ENCODE data around the gene SUPT3H. TPM values are rescaled to one million over a fixed set of nuclear protein-coding genes. Genes with fewer than 3 reads are reported as not detected.
"Not testable (repeated sequence)": the region's sequence is repeated elsewhere in the genome, so short reads cannot be mapped to it uniquely, and the experiment has no call there.

SUPT3H gene
- total and polyA plus RNA-seq, 4 experiments from 2014 or later, result 11.8 to 13.6 (median 12.6) TPM

DNA sequence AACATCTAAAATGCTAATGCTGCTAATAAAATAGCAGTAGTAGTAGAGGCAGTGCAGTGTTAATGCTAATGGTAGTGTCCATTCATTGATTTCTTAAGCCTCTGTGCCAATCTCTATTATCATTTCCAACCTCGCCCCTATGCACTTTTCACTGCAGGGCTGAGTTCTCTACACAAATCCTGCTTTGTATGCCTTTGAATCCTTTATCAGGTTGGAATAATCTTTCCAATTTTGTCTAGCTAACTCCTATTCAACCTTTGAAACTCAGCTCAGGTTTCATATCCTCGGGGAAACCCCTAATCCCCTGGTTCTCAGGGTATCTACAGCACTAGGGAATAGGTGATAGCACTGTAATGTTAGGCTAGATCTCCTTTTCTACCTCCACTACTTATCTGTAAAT, 333.6 kb downstream of the SUPT3H start:
- no peaks in the 10 kb centered on the region for H3K36me3 Mint-ChIP-seq
- no peak overlapping the region for H3K4me3 ChIP-seq (ENCODE audit: low read length in 2 of 2)
- H3K4me1 Mint-ChIP-seq, result peaks cover 6 to 15% (median 9%) of the 10 kb centered on the region in 4 donors
- CTCF ChIA-PET (ENCODE audit: partially characterized antibody), result no interaction called here
- H3K27ac ChIP-seq (ENCODE audit: low read depth, low read length), result no peak overlapping the region
- intact Hi-C loops (cut with micrococcal nuclease), result no loop called here
- peaks cover 1% of the 10 kb centered on the region for H3K4me1 ChIP-seq (ENCODE audit: insufficient read depth, low read length)
- H3K4me3 Mint-ChIP-seq, result no peak overlapping the region
- DNase-seq, result no peak
- H3K9me3 ChIP-seq (ENCODE audit: control insufficient read depth in 1 of 2, low read length in 2 of 2), result no peaks in the 10 kb centered on the region
- H3K27me3 ChIP-seq (ENCODE audit: insufficient read depth, low read length), result no peaks in the 10 kb centered on the region
- H3K36me3 ChIP-seq (ENCODE audit: insufficient read depth, low read length), result no peaks in the 10 kb centered on the region
- POLR2A ChIA-PET (ENCODE audit: partially characterized antibody), result interaction anchor here (0.6 kb wide), 1 partner anchor 368 kb away, joined by 4 read pairs; no protein-coding TSS in a partner anchor
- H3K27me3 Mint-ChIP-seq, result no peaks in the 10 kb centered on the region
- H3K27ac Mint-ChIP-seq, result no peak overlapping the region
- no peaks in the 10 kb centered on the region for H3K9me3 Mint-ChIP-seq

DNA sequence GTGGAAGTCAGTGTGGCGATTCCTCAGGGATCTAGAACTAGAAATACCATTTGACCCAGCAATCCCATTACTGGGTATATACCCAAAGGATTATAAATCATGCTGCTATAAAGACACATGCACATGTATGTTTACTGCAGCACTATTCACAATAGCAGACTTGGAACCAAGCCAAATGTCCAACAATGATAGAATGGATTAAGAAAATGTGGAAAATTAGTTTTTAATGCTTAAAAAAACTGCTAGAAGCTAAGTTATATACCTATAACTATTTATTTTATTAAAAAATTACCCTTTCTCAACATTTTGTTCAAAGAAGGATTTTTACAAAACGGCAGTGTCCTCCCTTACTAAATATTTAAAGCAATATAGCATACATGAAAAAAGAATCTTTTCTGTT, 335.1 kb downstream of the SUPT3H start:
- POLR2A ChIA-PET (ENCODE audit: partially characterized antibody); H3K27ac ChIP-seq (ENCODE audit: low read depth, low read length); H3K27me3 ChIP-seq (ENCODE audit: insufficient read depth, low read length); H3K4me3 Mint-ChIP-seq; H3K27ac Mint-ChIP-seq; H3K9me3 ChIP-seq (ENCODE audit: control insufficient read depth in 1 of 2, low read length in 2 of 2); H3K9me3 Mint-ChIP-seq; intact Hi-C loops (cut with micrococcal nuclease); H3K36me3 Mint-ChIP-seq; H3K36me3 ChIP-seq (ENCODE audit: insufficient read depth, low read length); CTCF ChIA-PET (ENCODE audit: partially characterized antibody); H3K27me3 Mint-ChIP-seq; DNase-seq; H3K4me1 ChIP-seq (ENCODE audit: insufficient read depth, low read length); H3K4me3 ChIP-seq (ENCODE audit: low read length in 2 of 2): not testable (repeated sequence)
- peaks cover 3 to 14% (median 6%) of the 10 kb centered on the region in 4 donors for H3K4me1 Mint-ChIP-seq

DNA sequence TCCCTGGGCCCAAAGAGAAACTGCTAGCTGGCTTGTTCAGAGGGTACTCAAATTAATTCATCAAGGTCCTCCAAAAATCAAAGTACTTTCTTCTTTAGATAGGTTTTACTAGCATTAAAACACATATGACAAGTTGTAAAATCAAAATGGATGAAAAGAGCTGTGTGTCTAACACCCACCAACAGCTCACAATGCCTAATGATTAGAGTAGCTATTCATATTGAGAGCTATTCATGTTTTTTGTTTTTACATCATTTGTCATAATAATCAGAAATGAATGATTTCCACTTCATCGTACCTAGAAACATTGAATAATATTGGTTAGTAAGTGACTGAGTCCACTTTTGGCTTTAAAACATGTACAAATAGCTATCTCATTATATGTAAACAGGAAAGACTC, 339.5 kb downstream of the SUPT3H start:
- no peak for DNase-seq
- H3K27ac ChIP-seq (ENCODE audit: low read depth, low read length), result no peak overlapping the region
- Mint-ChIP-seq H3K4me3 (no peak overlapping the region), H3K27me3 (no peaks in the 10 kb centered on the region), H3K9me3 (no peaks in the 10 kb centered on the region), H3K36me3 (peaks cover 0 to 2% of the 10 kb centered on the region in 2 donors), H3K27ac (no peak overlapping the region), H3K4me1 (no peaks in the 10 kb centered on the region)
- no peak overlapping the region for H3K4me3 ChIP-seq (ENCODE audit: low read length in 2 of 2)
- H3K27me3 ChIP-seq (ENCODE audit: insufficient read depth, low read length), result no peaks in the 10 kb centered on the region
- ChIA-PET CTCF (ENCODE audit: partially characterized antibody) (interaction anchor here (1.6 kb wide), 1 partner anchor 11 kb away, joined by 3 read pairs; no protein-coding TSS in a partner anchor), POLR2A (ENCODE audit: partially characterized antibody) (interaction anchor here (0.9 kb wide), 1 partner anchor 117 kb away, joined by 3 read pairs; no protein-coding TSS in a partner anchor)
- no peaks in the 10 kb centered on the region for H3K4me1 ChIP-seq (ENCODE audit: insufficient read depth, low read length)
- intact Hi-C loops (cut with micrococcal nuclease), result no loop called here
- H3K9me3 ChIP-seq (ENCODE audit: control insufficient read depth in 1 of 2, low read length in 2 of 2), result no peaks in the 10 kb centered on the region
- no peaks in the 10 kb centered on the region for H3K36me3 ChIP-seq (ENCODE audit: insufficient read depth, low read length)

DNA sequence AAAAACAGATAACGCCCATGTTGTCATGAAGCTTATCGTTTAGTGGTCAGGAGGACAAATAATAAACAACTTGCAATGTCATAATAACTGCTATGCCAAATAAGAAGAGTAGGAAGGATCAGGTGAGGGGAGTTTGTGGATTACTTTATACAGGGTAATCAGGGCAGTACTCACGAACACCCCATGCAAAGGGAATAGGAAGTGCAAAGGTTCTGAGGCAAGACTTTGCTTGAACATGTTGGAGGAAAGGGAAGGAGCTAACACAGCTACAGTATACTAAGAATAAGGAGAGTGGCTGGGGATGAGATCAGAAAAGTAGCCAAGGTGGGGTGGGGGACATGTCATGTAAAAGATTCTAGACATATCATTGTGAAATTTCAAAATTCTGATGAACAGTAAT, 341.6 kb downstream of the SUPT3H start:
- Histone ChIP-seq H3K36me3 (ENCODE audit: insufficient read depth, low read length) (no peaks in the 10 kb centered on the region), H3K27me3 (ENCODE audit: insufficient read depth, low read length) (no peaks in the 10 kb centered on the region), H3K27ac (ENCODE audit: low read depth, low read length) (no peak overlapping the region), H3K4me3 (ENCODE audit: low read length in 2 of 2) (no peak overlapping the region), H3K4me1 (ENCODE audit: insufficient read depth, low read length) (no peaks in the 10 kb centered on the region), H3K9me3 (ENCODE audit: control insufficient read depth in 1 of 2, low read length in 2 of 2) (no peaks in the 10 kb centered on the region)
- intact Hi-C loops (cut with micrococcal nuclease), result no loop called here
- no peak for DNase-seq
- no peaks in the 10 kb centered on the region for H3K4me1 Mint-ChIP-seq
- ChIA-PET CTCF (ENCODE audit: partially characterized antibody) (no interaction called here), POLR2A (ENCODE audit: partially characterized antibody) (no interaction called here)
- peaks cover 0 to 4% (median 0%) of the 10 kb centered on the region in 8 donors for H3K9me3 Mint-ChIP-seq
- no peak overlapping the region for H3K4me3 Mint-ChIP-seq
- H3K36me3 Mint-ChIP-seq, result peaks cover 0 to 7% of the 10 kb centered on the region in 2 donors
- H3K27me3 Mint-ChIP-seq, result no peaks in the 10 kb centered on the region
- peak overlapping the region in 1 of 7 donors; percentile 33 for H3K27ac Mint-ChIP-seq

DNA sequence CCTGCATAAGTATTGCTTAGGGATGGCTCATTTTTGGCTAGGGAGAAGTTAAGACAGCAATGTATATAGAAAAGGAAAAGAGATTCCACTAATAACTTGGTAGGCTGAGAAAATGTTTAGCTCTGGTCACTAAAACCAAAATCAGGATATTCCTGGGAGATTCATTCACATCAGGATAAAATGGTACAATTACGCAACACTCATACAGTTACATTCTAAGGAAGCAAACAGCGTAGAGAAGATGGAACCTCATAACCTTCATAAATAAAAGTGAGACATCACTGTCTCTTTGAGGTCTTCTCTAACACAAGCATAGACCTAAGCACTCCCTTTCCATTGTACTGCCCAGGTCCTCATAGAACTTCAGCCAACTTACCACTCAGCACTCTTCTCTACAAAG, 345.3 kb downstream of the SUPT3H start:
- Mint-ChIP-seq H3K27ac (no peak overlapping the region), H3K4me3 (no peak overlapping the region)

DNA sequence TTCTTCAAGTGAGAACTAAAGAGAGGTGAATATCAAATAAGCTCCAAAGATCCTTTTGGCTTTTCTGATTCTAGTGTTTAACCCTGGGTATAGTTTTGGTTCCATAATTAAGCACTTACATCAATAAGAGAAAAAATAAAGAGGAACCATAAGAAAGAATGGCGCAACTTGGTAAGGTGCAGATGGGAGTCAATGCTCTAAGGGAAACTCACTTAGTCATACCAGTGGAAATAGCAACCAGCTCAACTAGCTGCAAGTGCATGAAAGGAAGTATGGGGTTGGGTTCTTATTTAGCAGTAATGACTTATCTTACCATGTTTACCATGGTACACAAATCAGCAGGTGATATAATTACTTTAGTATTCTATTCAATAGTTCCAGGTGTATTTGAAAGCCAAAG, 346.1 kb downstream of the SUPT3H start:
- peaks cover 7 to 20% of the 10 kb centered on the region in 2 donors for H3K36me3 Mint-ChIP-seq
- Histone ChIP-seq H3K27me3 (ENCODE audit: insufficient read depth, low read length) (no peaks in the 10 kb centered on the region), H3K27ac (ENCODE audit: low read depth, low read length) (no peak overlapping the region), H3K4me1 (ENCODE audit: insufficient read depth, low read length) (no peaks in the 10 kb centered on the region), H3K36me3 (ENCODE audit: insufficient read depth, low read length) (no peaks in the 10 kb centered on the region), H3K9me3 (ENCODE audit: control insufficient read depth in 1 of 2, low read length in 2 of 2) (no peaks in the 10 kb centered on the region), H3K4me3 (ENCODE audit: low read length in 2 of 2) (no peak overlapping the region)
- peaks cover 0 to 2% (median under 1%) of the 10 kb centered on the region in 4 donors for H3K4me1 Mint-ChIP-seq
- H3K9me3 Mint-ChIP-seq, result peaks cover 0 to 23% (median 14%) of the 10 kb centered on the region in 8 donors
- intact Hi-C loops (cut with micrococcal nuclease), result no loop called here
- no peak for DNase-seq
- ChIA-PET CTCF (ENCODE audit: partially characterized antibody) (no interaction called here), POLR2A (ENCODE audit: partially characterized antibody) (no interaction called here)
- no peaks in the 10 kb centered on the region for H3K27me3 Mint-ChIP-seq
- H3K4me3 Mint-ChIP-seq, result no peak overlapping the region
- H3K27ac Mint-ChIP-seq, result no peak overlapping the region

More for the DNA sequence above, 345.3 kb downstream of the SUPT3H start:
- H3K9me3 Mint-ChIP-seq, result peaks cover 0 to 15% (median 10%) of the 10 kb centered on the region in 8 donors
- CTCF ChIA-PET (ENCODE audit: partially characterized antibody), result no interaction called here
- Histone ChIP-seq H3K27me3 (ENCODE audit: insufficient read depth, low read length) (no peaks in the 10 kb centered on the region), H3K9me3 (ENCODE audit: control insufficient read depth in 1 of 2, low read length in 2 of 2) (no peaks in the 10 kb centered on the region), H3K4me3 (ENCODE audit: low read length in 2 of 2) (no peak overlapping the region), H3K4me1 (ENCODE audit: insufficient read depth, low read length) (no peaks in the 10 kb centered on the region), H3K36me3 (ENCODE audit: insufficient read depth, low read length) (no peaks in the 10 kb centered on the region), H3K27ac (ENCODE audit: low read depth, low read length) (no peak overlapping the region)
- no peak for DNase-seq
- intact Hi-C loops (cut with micrococcal nuclease), result no loop called here
- no peaks in the 10 kb centered on the region for H3K4me1 Mint-ChIP-seq
- H3K27me3 Mint-ChIP-seq, result no peaks in the 10 kb centered on the region
- POLR2A ChIA-PET (ENCODE audit: partially characterized antibody), result no interaction called here
- peaks cover 5 to 16% of the 10 kb centered on the region in 2 donors for H3K36me3 Mint-ChIP-seq

DNA sequence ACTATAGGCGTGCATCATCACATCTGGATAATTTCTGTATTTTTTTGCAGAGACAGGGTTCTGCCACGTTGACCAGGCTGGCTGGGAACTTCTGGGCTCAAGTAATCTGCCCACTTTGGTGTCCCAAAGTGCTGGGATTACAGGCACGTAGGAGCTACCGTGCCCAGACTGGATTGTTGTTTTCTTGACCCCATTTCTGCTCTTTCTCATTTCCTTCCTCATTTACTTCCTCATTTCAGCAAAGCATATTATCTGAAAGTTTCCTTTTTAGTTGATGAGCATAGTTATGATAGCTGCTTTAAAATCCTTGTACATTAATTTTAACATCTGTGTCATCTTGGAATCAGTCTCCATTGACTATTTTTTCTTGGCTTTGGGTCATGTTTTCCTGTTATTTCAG, 350.6 kb downstream of the SUPT3H start:
- ChIA-PET POLR2A (ENCODE audit: partially characterized antibody) (no interaction called here), CTCF (ENCODE audit: partially characterized antibody) (no interaction called here)
- Histone ChIP-seq H3K27ac (ENCODE audit: low read depth, low read length) (no peak overlapping the region), H3K4me3 (ENCODE audit: low read length in 2 of 2) (no peak overlapping the region), H3K27me3 (ENCODE audit: insufficient read depth, low read length) (no peaks in the 10 kb centered on the region), H3K4me1 (ENCODE audit: insufficient read depth, low read length) (peaks cover 1% of the 10 kb centered on the region), H3K9me3 (ENCODE audit: control insufficient read depth in 1 of 2, low read length in 2 of 2) (no peaks in the 10 kb centered on the region), H3K36me3 (ENCODE audit: insufficient read depth, low read length) (no peaks in the 10 kb centered on the region)
- Mint-ChIP-seq H3K9me3 (peaks cover 2 to 25% (median 18%) of the 10 kb centered on the region in 8 donors), H3K4me3 (no peak overlapping the region), H3K4me1 (peaks cover 6 to 8% (median 7%) of the 10 kb centered on the region in 4 donors), H3K36me3 (peaks cover 7 to 20% of the 10 kb centered on the region in 2 donors), H3K27ac (no peak overlapping the region), H3K27me3 (no peaks in the 10 kb centered on the region)
- DNase-seq, result no peak
- intact Hi-C loops (cut with micrococcal nuclease), result no loop called here
